GM13976 (cell line): ENCODE data around the gene GTF2F2.
A peak's percentile ranks its signal among the peaks of the same experiment; 100 is the strongest.

Source experiments
- DNase-seq: peaks from one replicate; pipeline ENCODE4 v3.0.0; 2012; ENCODE audit warnings: low spot score
- in situ Hi-C: fragments of 300-500 bp; cut with MboI; formaldehyde crosslinking; loops from one replicate; pipeline ENCODE4 v1.12.0; 2022; ENCODE audit warnings: low sequenced_read_pairs, mixed read lengths, inconsistent platforms; ENCODE audit not compliant: unreplicated experiment
- TF ChIP-seq, protein P1 (sequence below): IDR thresholded peaks from 2 replicates; pipeline ENCODE4 v1.5.1; 2012; ENCODE audit warnings: borderline replicate concordance, mild to moderate bottlenecking; ENCODE audit not compliant: insufficient read depth; ENCODE audit errors: extremely low read depth, missing control alignments, control extremely low read depth

GTF2F2 gene

GRCh38 chr13:45231722-45232121 lies 111.4 kb downstream of the GTF2F2 start:
- TF ChIP-seq, protein P1, sequence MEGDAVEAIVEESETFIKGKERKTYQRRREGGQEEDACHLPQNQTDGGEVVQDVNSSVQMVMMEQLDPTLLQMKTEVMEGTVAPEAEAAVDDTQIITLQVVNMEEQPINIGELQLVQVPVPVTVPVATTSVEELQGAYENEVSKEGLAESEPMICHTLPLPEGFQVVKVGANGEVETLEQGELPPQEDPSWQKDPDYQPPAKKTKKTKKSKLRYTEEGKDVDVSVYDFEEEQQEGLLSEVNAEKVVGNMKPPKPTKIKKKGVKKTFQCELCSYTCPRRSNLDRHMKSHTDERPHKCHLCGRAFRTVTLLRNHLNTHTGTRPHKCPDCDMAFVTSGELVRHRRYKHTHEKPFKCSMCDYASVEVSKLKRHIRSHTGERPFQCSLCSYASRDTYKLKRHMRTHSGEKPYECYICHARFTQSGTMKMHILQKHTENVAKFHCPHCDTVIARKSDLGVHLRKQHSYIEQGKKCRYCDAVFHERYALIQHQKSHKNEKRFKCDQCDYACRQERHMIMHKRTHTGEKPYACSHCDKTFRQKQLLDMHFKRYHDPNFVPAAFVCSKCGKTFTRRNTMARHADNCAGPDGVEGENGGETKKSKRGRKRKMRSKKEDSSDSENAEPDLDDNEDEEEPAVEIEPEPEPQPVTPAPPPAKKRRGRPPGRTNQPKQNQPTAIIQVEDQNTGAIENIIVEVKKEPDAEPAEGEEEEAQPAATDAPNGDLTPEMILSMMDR, result no peak
- in situ Hi-C loops, result no loop called here
- peak; percentile 17 for DNase-seq

GRCh38 chr13:45232591-45232990 lies 112.3 kb downstream of the GTF2F2 start:
- TF ChIP-seq, protein P1, result no peak
- DNase-seq, result no peak
- in situ Hi-C loops, result no loop called here

DNA sequence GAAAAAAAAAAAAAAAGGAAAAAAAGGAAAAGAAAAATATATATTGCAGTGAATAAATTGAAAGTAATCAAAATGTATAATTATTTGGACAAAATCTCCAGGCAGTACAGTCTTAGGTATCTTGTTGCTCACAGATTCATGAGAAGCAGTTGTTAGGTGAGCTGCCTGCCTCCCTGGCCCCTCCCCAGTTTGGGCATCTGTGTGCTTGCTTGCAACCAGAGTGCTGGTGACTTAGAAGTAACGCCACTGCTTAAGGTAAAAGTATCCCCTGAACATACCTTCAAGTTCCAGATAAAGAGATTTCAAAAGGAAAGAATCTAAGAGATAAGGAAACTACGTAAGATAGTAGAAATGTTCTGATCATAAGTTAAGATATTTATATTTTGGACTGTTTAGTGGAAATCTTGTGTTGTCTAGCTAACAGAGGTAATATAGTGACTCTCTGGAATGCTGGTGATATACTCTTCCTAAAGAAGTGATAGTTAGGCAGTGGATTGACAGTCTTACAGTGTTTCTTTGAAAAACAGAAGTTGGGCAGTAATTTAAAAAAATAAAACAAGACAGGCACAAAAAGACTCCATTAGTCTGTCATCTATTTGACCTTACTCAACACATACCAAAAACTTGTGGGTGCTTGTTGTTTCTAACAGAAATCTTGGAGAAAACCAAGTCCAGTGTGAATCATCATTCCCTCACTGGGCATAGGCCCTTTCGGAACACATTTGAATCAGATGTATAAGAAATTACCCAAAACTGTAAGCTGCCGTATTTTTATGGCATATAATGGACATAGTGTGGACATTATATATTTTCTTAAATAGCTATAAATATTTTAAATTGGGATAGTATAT lies 118.9 kb downstream of the GTF2F2 start:
- DNase-seq, result no peak
- TF ChIP-seq, protein P1, result no peak
- in situ Hi-C loops, result no loop called here

DNA sequence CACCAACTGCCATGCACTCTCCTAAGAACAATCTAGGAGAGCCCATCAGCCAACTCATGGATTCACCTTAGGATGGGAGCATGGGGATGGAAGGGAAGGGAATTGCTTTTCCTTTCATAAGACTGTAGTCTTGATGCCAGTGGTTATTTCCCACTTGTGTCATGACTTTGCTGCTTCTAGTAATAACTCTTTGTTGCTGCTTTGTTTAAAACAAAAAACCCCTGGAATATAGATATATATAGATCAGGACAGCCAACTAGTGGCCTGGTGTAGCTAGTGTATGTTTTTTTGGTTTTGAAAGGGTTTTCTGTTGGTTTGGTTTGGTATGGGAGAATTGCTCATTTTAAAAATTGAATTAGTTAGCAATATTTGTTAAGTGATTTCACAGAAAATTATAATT lies 119.8 kb downstream of the GTF2F2 start:
- TF ChIP-seq, protein P1, result no peak
- in situ Hi-C loops, result no loop called here
- DNase-seq, result no peak

DNA sequence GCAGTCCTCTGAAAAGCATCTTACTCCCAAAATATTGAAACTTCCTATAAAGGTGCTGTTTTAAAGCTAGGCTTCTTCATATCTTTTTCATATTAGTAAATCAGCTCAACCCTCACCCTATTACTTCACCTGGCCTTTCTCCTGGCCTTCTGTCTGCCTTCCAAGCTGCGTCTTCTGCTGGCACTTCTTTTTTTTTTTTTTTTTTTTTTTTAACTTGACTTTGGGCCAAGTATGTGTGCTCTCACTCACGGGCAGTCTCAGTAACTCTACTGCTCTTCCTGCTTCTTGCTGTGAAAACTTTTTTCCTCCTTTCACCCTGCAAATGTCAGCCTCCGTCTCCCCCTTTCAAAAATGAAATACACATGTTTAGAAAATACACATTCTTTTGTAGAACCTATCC lies 121.8 kb downstream of the GTF2F2 start:
- in situ Hi-C loops, result no loop called here
- DNase-seq, result no peak
- TF ChIP-seq, protein P1, result no peak

GRCh38 chr13:45242524-45242923 lies 122.2 kb downstream of the GTF2F2 start:
- in situ Hi-C loops, result no loop called here
- TF ChIP-seq, protein P1, result no peak
- DNase-seq, result no peak
